GM19193 (cell line): ENCODE data around the gene SARDH.

Experiments
- POLR2A ChIP-seq: IDR thresholded peaks from 4 replicates; pipeline ENCODE4 v1.6.1; 2011; ENCODE audit not compliant: insufficient read depth, insufficient read length; ENCODE audit errors: extremely low read depth

Gene SARDH

DNA sequence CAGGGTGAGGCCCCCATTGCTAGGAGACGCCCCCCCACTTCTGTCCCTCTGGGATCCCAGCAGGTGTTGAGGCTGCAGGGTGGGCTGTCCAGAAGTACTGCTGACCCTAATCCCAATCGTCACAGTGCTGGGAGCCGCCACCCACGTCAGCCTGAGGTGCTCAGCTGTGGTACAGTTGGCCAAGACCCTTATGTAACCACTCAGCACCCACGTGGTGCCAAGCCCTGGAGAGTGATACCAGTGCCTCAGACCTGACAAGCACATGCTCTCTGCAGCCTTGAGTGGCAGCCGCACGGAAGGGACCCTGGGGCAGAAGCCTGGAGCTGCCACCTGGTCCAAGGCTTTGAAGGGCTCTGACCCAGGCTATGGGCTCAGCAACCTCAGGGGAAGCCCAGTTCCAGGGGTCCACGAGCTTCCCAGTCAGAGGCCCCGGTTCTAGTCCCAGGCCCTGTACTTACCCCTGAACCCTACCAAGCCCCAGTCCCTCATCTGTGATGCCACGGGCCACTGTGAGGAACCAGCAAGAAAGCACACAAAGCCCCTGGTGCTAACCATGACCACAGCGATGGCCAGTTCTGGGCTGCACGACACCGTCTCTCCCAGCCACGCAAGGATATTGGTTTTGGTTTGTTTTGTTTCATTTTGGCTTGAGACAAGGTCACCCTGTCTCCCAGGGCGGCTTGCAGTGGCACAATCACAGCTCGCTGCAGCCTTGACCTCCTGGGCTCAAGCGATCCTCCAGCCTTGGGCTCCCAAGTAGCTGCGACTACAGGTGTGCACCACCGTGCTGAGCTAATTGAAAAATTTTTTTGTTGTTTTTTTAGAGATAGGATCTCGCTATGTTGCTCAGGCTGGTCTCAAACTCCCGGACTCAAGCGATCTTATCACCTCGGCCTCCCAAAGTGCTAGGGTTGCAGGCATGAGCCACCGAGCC is 51.2 kb downstream of the SARDH start:
- TF ChIP-seq POLR2A: no peak

GRCh38 chr9:133685653-133686609 is 52.2 kb downstream of the SARDH start:
- TF ChIP-seq POLR2A: no peak

DNA sequence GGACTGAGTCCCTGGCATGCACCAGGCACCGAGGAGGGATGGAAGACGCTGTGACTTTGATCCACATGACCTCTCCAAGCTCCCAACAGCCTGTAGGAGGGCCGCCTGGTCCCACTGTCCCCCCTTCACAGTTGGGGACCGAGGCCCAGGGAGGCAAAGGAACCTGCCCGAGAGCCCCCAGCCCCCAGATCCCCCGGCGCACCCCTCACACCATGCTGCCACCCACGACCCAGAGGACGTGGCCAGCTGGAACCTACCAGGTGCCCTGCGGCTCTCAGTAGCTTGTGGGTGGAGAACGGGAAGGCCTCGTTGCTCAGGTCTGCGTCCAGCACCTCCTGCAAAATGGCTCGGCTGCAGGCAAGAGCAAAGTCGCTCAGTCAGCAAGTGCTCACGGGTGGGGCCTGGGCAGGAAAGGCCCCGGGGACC is 53.2 kb downstream of the SARDH start:
- TF ChIP-seq POLR2A: no peak

DNA sequence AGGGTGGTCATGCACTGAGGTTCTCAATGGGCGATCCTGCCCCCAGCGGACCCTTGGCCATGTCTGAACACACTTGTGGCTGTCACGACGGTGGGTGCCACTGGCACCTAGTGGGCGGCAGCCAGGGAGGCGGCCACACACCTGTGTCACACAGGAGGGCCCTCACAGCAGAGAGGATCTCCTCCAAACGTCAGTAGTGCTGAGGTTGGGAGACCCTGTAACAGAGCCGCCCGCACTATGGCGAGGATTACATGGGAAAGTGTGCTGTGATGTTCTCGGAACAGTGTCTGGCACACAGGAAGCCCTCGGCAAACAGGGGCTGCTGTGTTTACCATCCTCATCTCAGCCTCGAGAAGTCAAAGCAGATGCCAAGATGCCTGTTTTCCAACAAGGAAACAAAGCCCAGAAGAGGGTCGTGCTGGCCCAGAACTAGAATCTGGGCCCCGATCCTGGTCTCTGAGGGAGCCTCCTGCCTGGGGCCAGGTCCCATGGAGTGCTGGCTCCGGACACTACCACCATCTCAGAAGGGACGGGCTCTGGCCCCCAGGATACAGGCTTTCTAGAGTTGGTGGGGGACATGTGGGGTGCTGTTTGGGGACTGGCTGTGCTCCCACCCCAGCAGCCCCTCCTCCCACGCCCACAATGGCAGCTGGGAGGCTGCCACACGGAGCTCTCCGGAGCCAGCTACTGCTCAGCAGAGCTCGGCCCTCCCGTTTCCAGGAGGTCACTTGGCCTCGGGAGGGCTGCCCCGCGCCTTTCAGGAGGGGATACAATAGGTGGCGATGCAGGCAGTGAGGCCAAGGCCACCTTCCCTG is 53.8 kb downstream of the SARDH start:
- no peak for TF ChIP-seq POLR2A

GRCh38 chr9:133683586-133684120 is 54.5 kb downstream of the SARDH start:
- no peak for TF ChIP-seq POLR2A

- no peak for TF ChIP-seq POLR2A
Measured at GRCh38 chr9:133682818-133683585, 55.1 kb downstream of the SARDH start.

GRCh38 chr9:133681658-133682306 is 56.4 kb downstream of the SARDH start:
- TF ChIP-seq POLR2A: no peak

DNA sequence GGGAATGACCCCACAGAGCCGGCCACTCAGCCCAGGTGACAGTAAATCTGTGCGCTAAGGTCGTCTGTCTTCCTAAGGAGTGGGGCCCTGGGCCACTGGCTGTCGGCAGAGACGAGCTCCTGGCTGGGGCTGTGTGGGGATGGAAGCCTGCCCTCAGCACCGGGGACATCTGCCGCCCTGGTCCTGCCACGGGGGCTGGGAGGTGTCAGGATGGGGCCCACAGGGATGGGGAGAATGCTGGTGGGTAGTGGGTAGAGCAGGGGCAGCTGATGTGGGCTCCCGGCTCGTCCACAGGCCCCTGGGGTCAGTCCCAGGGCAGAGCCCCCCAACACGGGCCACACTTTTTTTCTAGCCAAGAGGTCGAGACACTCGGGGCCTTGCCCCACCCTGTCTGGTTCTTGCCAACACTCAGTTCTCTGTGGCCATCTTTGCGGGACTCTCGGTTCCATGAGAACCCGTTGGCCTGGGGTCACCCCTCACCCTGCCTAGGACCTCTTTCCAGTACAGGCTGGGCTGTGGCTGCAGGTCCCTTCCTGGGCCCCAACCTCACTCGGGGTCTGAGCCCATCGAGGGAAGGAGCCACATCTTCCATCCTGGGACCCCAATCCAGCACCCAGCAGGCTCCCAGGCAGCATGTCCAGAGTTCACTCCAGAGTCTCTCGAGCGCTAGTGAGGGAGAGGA is 57.0 kb downstream of the SARDH start:
- TF ChIP-seq POLR2A: no peak

DNA sequence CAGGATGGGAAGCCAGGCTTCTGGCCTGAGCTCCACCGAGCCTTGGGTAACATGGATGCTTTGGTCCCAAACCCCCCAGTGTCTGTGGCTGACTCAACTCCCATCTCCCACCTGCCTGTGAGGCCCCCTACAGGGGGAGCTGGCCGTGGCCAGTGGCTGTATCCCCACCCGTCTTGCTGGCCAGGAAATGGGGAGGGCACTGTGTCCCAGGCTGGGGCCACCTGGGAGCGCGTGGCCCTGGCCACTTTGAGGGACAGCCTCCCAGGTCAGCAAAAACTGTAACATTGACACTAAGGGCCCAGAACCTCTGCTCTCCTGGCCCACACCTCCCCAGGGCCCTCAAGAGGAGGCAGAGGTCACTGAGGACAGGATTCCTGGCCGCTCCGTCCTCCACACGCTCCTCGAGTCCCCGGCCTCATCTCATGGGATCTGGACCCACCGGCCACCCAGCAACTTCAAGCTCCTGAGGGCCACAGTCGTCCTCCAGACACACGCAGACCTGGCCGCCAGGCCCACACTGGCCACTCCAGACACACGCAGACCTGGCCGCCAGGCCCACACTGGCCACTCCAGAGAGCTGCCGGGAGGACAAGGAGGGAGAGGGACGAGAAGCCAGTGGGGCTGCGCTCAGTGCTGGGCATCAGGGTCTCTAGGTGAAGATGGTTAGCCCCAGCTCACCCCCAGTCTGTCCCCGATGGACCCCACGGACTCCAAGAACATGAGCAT is 57.7 kb downstream of the SARDH start:
- no peak for TF ChIP-seq POLR2A

- TF ChIP-seq POLR2A: no peak
Measured at GRCh38 chr9:133679466-133680061, 58.6 kb downstream of the SARDH start.

DNA sequence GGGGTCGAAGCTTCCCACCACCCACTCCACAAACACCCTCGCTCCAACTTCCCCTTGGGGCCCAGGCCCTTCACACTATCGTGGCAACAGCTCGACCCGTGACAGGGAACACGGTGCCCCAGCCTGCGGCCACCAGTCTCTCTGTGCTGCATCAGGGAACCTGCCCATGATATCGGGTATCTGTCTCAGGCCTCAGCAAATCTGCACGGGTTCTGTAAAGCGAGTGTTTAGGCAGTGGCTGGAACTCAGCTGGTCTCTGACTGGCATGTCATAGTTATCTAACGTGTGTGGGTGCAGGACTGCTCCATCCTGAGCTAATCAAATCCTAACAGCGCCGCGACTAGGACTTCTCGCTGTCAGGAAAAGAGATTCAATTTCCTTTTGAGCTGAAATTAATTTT is 59.1 kb downstream of the SARDH start:
- no peak for TF ChIP-seq POLR2A
